Neural cell (in vitro differentiated cells): ENCODE measurements around the gene TSR3.

Experiments
- CTCF ChIP-seq: fragments of 450-650 bp; IDR thresholded peaks from 2 replicates; pipeline ENCODE4 v1.5.1; 2014; ENCODE audit warnings: antibody characterized with exemption, mild to moderate bottlenecking, moderate library complexity; ENCODE audit not compliant: poor library complexity, severe bottlenecking
- POLR2AphosphoS5 ChIP-seq: IDR thresholded peaks from 2 replicates; pipeline ENCODE4 v1.6.1; 2012
- REST ChIP-seq: IDR thresholded peaks from 2 replicates; pipeline ENCODE4 v1.6.1; 2012; ENCODE audit warnings: borderline replicate concordance

- TF ChIP-seq POLR2AphosphoS5 (no peak), CTCF (no peak), REST (no peak)
Observed at GRCh38 chr16:1312903-1313302, 38.8 kb downstream of the TSR3 start.
